ENCODE results near the gene IL1R1. TPM values are rescaled to one million over a fixed set of nuclear protein-coding genes. Genes with fewer than 3 reads are reported as not detected.

IL1R1 gene
- total RNA-seq, 1 donor: 89.8 TPM

DNA sequence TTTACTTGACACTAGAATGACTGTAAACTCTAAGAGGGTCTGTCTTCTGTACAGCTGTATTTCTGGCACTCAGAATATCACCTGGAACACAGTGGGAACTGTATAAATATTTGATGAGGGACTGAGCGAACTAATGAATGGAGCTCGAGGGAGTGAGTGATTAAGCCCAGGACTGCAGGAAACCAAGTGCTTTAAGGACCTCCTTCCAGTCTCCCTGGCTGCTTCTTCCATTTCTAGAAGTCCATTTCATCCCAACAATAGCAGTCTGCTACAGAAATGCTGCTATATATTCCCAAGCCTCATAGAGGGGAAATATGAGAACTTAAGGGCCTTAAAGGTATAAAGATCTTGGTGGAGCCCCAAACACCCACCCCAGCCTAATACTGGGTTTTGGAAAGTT is 41.5 kb downstream of the IL1R1 start:
- DNase-seq (ENCODE audit: insufficient read length, low spot score, missing footprints): no peak
- Histone ChIP-seq H2AFZ (ENCODE audit: low read length) (no peak overlapping the region), H3K27me3 (ENCODE audit: insufficient read depth, low read length) (no peaks in the 10 kb centered on the region), H3K4me2 (ENCODE audit: insufficient read depth, low read length) (no peak overlapping the region), H3K27ac (ENCODE audit: low read depth, low read length) (no peak overlapping the region), H4K20me1 (ENCODE audit: insufficient read depth, low read length) (no peaks in the 10 kb centered on the region), H3K79me2 (ENCODE audit: insufficient read depth, low read length) (no peaks in the 10 kb centered on the region), H3K4me3 (ENCODE audit: insufficient read depth, low read length) (no peak overlapping the region), H3K4me1 (ENCODE audit: insufficient read depth, low read length) (peaks cover 10% of the 10 kb centered on the region), H3K36me3 (ENCODE audit: insufficient read depth, low read length) (no peaks in the 10 kb centered on the region), H3K9me3 (ENCODE audit: low read depth, low read length) (no peaks in the 10 kb centered on the region)
- no peak for TF ChIP-seq CTCF (IDR thresholded peaks at IDR 0.05; ENCODE audit: extremely low read depth, low read depth, low read length)

GRCh38 chr2:102184568-102184967 is 42.0 kb downstream of the IL1R1 start:
- H3K4me2 ChIP-seq (ENCODE audit: insufficient read depth, low read length): no peak overlapping the region
- no peaks in the 10 kb centered on the region for H3K27me3 ChIP-seq (ENCODE audit: insufficient read depth, low read length)
- no peak for TF ChIP-seq CTCF (IDR thresholded peaks at IDR 0.05; ENCODE audit: extremely low read depth, low read depth, low read length)
- no peak overlapping the region for H3K27ac ChIP-seq (ENCODE audit: low read depth, low read length)
- peaks cover 10% of the 10 kb centered on the region for H3K4me1 ChIP-seq (ENCODE audit: insufficient read depth, low read length)
- no peak for DNase-seq (ENCODE audit: insufficient read length, low spot score, missing footprints)
- no peaks in the 10 kb centered on the region for H3K9me3 ChIP-seq (ENCODE audit: low read depth, low read length)
- H3K36me3 ChIP-seq (ENCODE audit: insufficient read depth, low read length): no peaks in the 10 kb centered on the region
- no peaks in the 10 kb centered on the region for H4K20me1 ChIP-seq (ENCODE audit: insufficient read depth, low read length)
- H3K79me2 ChIP-seq (ENCODE audit: insufficient read depth, low read length): no peaks in the 10 kb centered on the region
- no peak overlapping the region for H3K4me3 ChIP-seq (ENCODE audit: insufficient read depth, low read length)
- no peak overlapping the region for H2AFZ ChIP-seq (ENCODE audit: low read length)

DNA sequence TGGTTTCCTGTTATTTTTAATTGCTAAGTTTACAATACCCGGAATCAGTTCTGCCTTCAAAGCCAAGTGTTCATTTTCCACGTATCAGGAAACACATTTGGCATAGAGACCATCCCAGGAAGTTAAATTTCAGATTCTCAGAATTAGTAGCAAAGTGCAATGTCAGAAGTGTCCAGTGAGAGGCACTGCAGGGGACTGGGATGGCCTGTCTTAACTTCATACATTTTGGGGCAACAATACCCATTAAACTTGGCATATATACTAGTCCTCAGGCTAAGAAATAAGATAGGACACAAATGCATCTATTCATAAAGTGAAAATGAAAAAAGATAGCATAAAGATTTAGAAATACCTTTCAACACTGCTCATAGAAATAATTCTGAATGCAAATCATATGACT is 42.8 kb downstream of the IL1R1 start:
- peaks cover 10% of the 10 kb centered on the region for H3K4me1 ChIP-seq (ENCODE audit: insufficient read depth, low read length)
- H3K9me3 ChIP-seq (ENCODE audit: low read depth, low read length): no peaks in the 10 kb centered on the region
- no peak overlapping the region for H3K4me2 ChIP-seq (ENCODE audit: insufficient read depth, low read length)
- H4K20me1 ChIP-seq (ENCODE audit: insufficient read depth, low read length): no peaks in the 10 kb centered on the region
- peak; percentile 64 for TF ChIP-seq CTCF (IDR thresholded peaks at IDR 0.05; ENCODE audit: extremely low read depth, low read depth, low read length)
- H3K36me3 ChIP-seq (ENCODE audit: insufficient read depth, low read length): no peaks in the 10 kb centered on the region
- no peaks in the 10 kb centered on the region for H3K79me2 ChIP-seq (ENCODE audit: insufficient read depth, low read length)
- no peak overlapping the region for H3K27ac ChIP-seq (ENCODE audit: low read depth, low read length)
- H2AFZ ChIP-seq (ENCODE audit: low read length): no peak overlapping the region
- H3K4me3 ChIP-seq (ENCODE audit: insufficient read depth, low read length): no peak overlapping the region
- peak; percentile 75 for DNase-seq (ENCODE audit: insufficient read length, low spot score, missing footprints)
- no peaks in the 10 kb centered on the region for H3K27me3 ChIP-seq (ENCODE audit: insufficient read depth, low read length)

DNA sequence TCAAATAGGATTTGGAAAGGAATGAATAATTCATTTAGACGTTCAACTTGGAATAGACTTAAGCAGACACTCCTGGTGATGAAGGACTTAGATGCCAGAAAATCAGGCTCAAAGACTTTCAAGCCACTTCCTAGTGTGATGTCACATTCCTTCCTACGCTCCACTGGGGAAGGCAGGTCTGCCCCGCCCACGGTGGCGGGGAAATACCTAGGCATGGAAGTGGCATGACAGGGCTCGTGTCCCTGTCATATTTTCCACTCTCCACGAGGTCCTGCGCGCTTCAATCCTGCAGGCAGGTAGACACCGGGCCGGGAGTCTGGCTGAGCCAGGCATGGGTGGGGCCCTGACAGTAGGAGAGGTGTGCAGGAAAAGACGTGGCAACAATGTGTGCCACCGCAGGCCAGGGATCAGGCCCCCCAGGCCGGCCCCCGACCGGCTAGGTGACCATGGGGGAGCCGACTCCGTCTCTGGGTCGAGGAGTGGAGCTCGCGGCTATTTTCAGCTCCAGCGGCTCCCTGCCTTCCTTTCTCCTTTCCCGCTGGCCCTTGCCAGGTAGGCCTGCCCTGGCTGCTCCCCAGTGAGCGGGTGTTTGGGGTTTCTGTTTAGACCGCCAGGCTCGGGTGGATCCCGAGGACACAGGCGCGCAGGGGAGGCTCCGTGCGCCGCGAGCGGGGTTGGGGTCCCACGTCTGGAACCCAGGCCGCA is 44.4 kb downstream of the IL1R1 start, which contains the start of gene IL1RL2:
Gene IL1RL2 (plus strand): TSS at position 233 of the 705 bp plus-strand sequence. CDS start 845 bp downstream, outside the sequence.
- peaks cover 2% of the 10 kb centered on the region for H3K4me1 ChIP-seq (ENCODE audit: insufficient read depth, low read length)
- H3K79me2 ChIP-seq (ENCODE audit: insufficient read depth, low read length): no peaks in the 10 kb centered on the region
- H2AFZ ChIP-seq (ENCODE audit: low read length): peak within 1 kb of the TSS; percentile 95
- no peaks in the 10 kb centered on the region for H3K36me3 ChIP-seq (ENCODE audit: insufficient read depth, low read length)
- H3K27ac ChIP-seq (ENCODE audit: low read depth, low read length): peak within 1 kb of the TSS; percentile 71
- no peaks in the 10 kb centered on the region for H4K20me1 ChIP-seq (ENCODE audit: insufficient read depth, low read length)
- H3K27me3 ChIP-seq (ENCODE audit: insufficient read depth, low read length): no peaks in the 10 kb centered on the region
- peak within 1 kb of the TSS; percentile 77 for H3K4me3 ChIP-seq (ENCODE audit: insufficient read depth, low read length)
- DNase-seq (ENCODE audit: insufficient read length, low spot score, missing footprints): peak; percentile 76
- H3K4me2 ChIP-seq (ENCODE audit: insufficient read depth, low read length): peak within 1 kb of the TSS; percentile 84
- H3K9me3 ChIP-seq (ENCODE audit: low read depth, low read length): no peaks in the 10 kb centered on the region
- no peak for TF ChIP-seq CTCF (IDR thresholded peaks at IDR 0.05; ENCODE audit: extremely low read depth, low read depth, low read length)

Data from osteoblast (primary cell).